Thoracic aorta (tissue), 2 donors: ENCODE data around the gene VANGL2. TPM values are rescaled to one million over a fixed set of nuclear protein-coding genes. Genes with fewer than 3 reads are reported as not detected.

Experiments used
- ATAC-seq: fragments of 150-250 bp; one replicate; pipeline ENCODE4 v1.8.0; 2017; ENCODE audit warnings: low read depth; ENCODE audit not compliant: insufficient number of reproducible peaks, low FRiP score
- DNase-seq: peaks from one replicate; pipeline ENCODE4 v3.0.0-alpha.2; 2020; ENCODE audit warnings: low spot score
- H3K27ac ChIP-seq, 2 donors: fragments of 200-600 bp; sonication (generic); 1 replicate in 1 of 2; 2 replicates in 1 of 2; pipeline ENCODE4 v1.5.1; 2016; ENCODE audit warnings: mild to moderate bottlenecking in 2 of 2, moderate library complexity in 2 of 2
- H3K27me3 ChIP-seq: fragments of 200-600 bp; sonication (generic); replicated peaks from 2 replicates; pipeline ENCODE4 v1.6.0; 2016; ENCODE audit warnings: mild to moderate bottlenecking; ENCODE audit not compliant: insufficient read depth
- H3K36me3 ChIP-seq: fragments of 200-600 bp; sonication (generic); one replicate; pipeline ENCODE4 v1.5.1; 2016
- H3K4me1 ChIP-seq, 2 donors: fragments of 200-600 bp; sonication (generic); 1 replicate in 1 of 2; 2 replicates in 1 of 2; pipeline versions ENCODE4 v1.5.1 to v1.6.0; 2016; ENCODE audit warnings: low read depth in 2 of 2, mild to moderate bottlenecking in 1 of 2; ENCODE audit not compliant: control insufficient read depth in 1 of 2
- H3K4me3 ChIP-seq: fragments of 200-600 bp; sonication (generic); 2 replicates; pipeline ENCODE4 v1.5.1; 2016; ENCODE audit warnings: mild to moderate bottlenecking
- H3K9me3 ChIP-seq: fragments of 200-600 bp; sonication (generic); 2 replicates; pipeline ENCODE4 v1.5.1; 2016
- CTCF ChIP-seq: fragments of 200-600 bp; sonication (generic); IDR thresholded peaks from one replicate; pipeline ENCODE4 v1.5.1; 2019; ENCODE audit warnings: antibody characterized with exemption
- total RNA-seq, 2 donors: library from RNA; depleted of rRNA; stranded (reverse); fragments of >200 nt; gene quantifications; one replicate each; pipeline versions ENCODE4 v1.1.0 to v1.2.3, GENCODE V29; 2016

Gene VANGL2
- total RNA-seq, 2 donors from 2014 or later: 0.27 to 1.3 TPM

GRCh38 chr1:160370561-160371345 is 29.6 kb upstream of the VANGL2 start:
- no peaks in the 10 kb centered on the region for H3K4me1 ChIP-seq
- no peaks in the 10 kb centered on the region for H3K9me3 ChIP-seq
- ATAC-seq: no peak
- no peak overlapping the region for H3K4me3 ChIP-seq
- no peak overlapping the region for H3K27ac ChIP-seq
- no peak for DNase-seq
- no peaks in the 10 kb centered on the region for H3K36me3 ChIP-seq
- no peak for TF ChIP-seq CTCF
- H3K27me3 ChIP-seq: no peaks in the 10 kb centered on the region

GRCh38 chr1:160371346-160371631 is 29.1 kb upstream of the VANGL2 start:
- Histone ChIP-seq H3K27ac (no peak overlapping the region), H3K27me3 (no peaks in the 10 kb centered on the region), H3K4me3 (no peak overlapping the region), H3K4me1 (peaks cover 0 to 5% of the 10 kb centered on the region in 2 donors), H3K9me3 (no peaks in the 10 kb centered on the region), H3K36me3 (no peaks in the 10 kb centered on the region)
- no peak for DNase-seq
- no peak for ATAC-seq
- no peak for TF ChIP-seq CTCF

GRCh38 chr1:160371756-160372155 is 28.6 kb upstream of the VANGL2 start:
- no peak for TF ChIP-seq CTCF
- Histone ChIP-seq H3K4me3 (no peak overlapping the region), H3K27ac (no peak overlapping the region), H3K4me1 (peaks cover 0 to 7% of the 10 kb centered on the region in 2 donors), H3K27me3 (no peaks in the 10 kb centered on the region), H3K36me3 (no peaks in the 10 kb centered on the region), H3K9me3 (no peaks in the 10 kb centered on the region)
- ATAC-seq (no peak), DNase-seq (no peak)

- Histone ChIP-seq H3K9me3 (no peaks in the 10 kb centered on the region), H3K27ac (no peak overlapping the region), H3K4me1 (peaks cover 0 to 7% of the 10 kb centered on the region in 2 donors), H3K27me3 (no peaks in the 10 kb centered on the region), H3K36me3 (no peaks in the 10 kb centered on the region), H3K4me3 (no peak overlapping the region)
- TF ChIP-seq CTCF: no peak
- ATAC-seq: no peak
- no peak for DNase-seq
Measured at GRCh38 chr1:160373696-160374095, 26.7 kb upstream of the VANGL2 start.

- Histone ChIP-seq H3K27me3 (no peaks in the 10 kb centered on the region), H3K36me3 (no peaks in the 10 kb centered on the region), H3K27ac (no peak overlapping the region), H3K4me1 (peaks cover 0 to 7% of the 10 kb centered on the region in 2 donors), H3K4me3 (no peak overlapping the region), H3K9me3 (no peaks in the 10 kb centered on the region)
- DNase-seq (no peak), ATAC-seq (no peak)
- TF ChIP-seq CTCF: no peak
Measured at GRCh38 chr1:160374306-160375110, 25.9 kb upstream of the VANGL2 start.
